Esophagus muscularis mucosa (tissue), 3 donors: Measurements from ENCODE around the gene TLR10.

Source experiments
- POLR2A ChIP-seq: fragments of 450-650 bp; IDR thresholded peaks from one replicate; pipeline ENCODE4 v1.6.1; 2017; ENCODE audit warnings: antibody characterized with exemption, moderate library complexity, mild to moderate bottlenecking, low read depth
- POLR2AphosphoS5 ChIP-seq, 2 donors: sonication (generic); formaldehyde crosslinking; IDR thresholded peaks; one replicate each; pipeline ENCODE4 v1.6.1; 2017; ENCODE audit warnings: antibody characterized with exemption in 2 of 2
- TF ChIP-seq, protein P1 (sequence below), 3 experiments: fragments of 200-600 bp in 2 of 3; fragments of 450-650 bp in 1 of 3; sonication (generic) in 2 of 3; IDR thresholded peaks; one replicate each; pipeline ENCODE4 v1.5.1; 2017 to 2019; ENCODE audit warnings: antibody characterized with exemption in 3 of 3, mild to moderate bottlenecking in 2 of 3, moderate library complexity in 1 of 3

DNA sequence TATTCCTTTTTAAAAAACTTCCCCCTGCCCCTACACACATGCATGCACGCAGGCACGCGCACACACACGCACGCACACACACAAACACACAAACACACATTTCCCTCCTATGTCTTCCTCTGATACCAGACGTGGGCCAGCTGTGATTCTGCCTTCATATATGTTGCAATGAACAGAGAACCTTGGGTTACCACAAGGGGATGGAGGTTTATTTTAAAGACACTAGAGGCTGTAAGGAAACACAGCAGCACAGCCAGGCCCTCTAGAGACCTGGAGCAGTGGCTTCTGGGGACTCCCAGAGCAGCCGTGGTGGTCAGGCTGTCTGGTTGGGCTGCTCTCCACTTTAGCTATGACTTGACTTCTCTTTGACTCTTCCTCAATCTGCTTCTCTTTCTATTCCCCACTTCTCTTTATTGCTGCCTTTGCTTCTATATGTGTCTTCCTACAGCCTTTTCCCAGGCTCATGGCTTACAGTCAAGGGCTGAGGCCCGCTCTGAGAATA lies 3.2 kb upstream of the TLR10 start:
- TF ChIP-seq, protein P1, sequence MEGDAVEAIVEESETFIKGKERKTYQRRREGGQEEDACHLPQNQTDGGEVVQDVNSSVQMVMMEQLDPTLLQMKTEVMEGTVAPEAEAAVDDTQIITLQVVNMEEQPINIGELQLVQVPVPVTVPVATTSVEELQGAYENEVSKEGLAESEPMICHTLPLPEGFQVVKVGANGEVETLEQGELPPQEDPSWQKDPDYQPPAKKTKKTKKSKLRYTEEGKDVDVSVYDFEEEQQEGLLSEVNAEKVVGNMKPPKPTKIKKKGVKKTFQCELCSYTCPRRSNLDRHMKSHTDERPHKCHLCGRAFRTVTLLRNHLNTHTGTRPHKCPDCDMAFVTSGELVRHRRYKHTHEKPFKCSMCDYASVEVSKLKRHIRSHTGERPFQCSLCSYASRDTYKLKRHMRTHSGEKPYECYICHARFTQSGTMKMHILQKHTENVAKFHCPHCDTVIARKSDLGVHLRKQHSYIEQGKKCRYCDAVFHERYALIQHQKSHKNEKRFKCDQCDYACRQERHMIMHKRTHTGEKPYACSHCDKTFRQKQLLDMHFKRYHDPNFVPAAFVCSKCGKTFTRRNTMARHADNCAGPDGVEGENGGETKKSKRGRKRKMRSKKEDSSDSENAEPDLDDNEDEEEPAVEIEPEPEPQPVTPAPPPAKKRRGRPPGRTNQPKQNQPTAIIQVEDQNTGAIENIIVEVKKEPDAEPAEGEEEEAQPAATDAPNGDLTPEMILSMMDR (IDR thresholded peaks at IDR 0.05): no peak
- TF ChIP-seq POLR2A: no peak
- TF ChIP-seq POLR2AphosphoS5 (IDR thresholded peaks at IDR 0.05): no peak
